Measurements from ENCODE around the gene LTA. TPM values are rescaled to one million over a fixed set of nuclear protein-coding genes. Genes with fewer than 3 reads are reported as not detected.

LTA gene
- total RNA-seq, 1 experiment from 2014 or later = not detected

GRCh38 chr6:31621320-31621939 is 49.3 kb downstream of the LTA start:
- Histone ChIP-seq H3K36me3 (ENCODE audit: control insufficient read depth, insufficient read depth, low read length) (peaks cover 16% of the 10 kb centered on the region), H3K27me3 (replicated peaks; ENCODE audit: control insufficient read depth, insufficient read depth, low read length) (no peaks in the 10 kb centered on the region), H3K9me3 (no peaks in the 10 kb centered on the region), H3K4me1 (peaks cover 9% of the 10 kb centered on the region), H3K4me3 (ENCODE audit: low read depth, low read length) (peak overlapping the region; percentile 77)
- ChIA-PET POLR2A (interaction anchor here (0.5 to 1.8 kb wide), 4 partner anchors 31 to 43 kb away, joined by 3 to 13 read pairs (median 4); partner anchors contain the start of genes APOM, BAG6, C6orf47 and GPANK1), CTCF (interaction anchor here (1.0 kb wide), 1 partner anchor 36 kb away, joined by 3 read pairs; the partner anchor contains the start of gene LST1)
- H3K27me3 Mint-ChIP-seq (ENCODE audit: insufficient read depth, unreplicated experiment) = no peaks in the 10 kb centered on the region
- peaks cover 12% of the 10 kb centered on the region for H3K4me1 Mint-ChIP-seq (ENCODE audit: low read depth, unreplicated experiment)
- TSS peak; percentile 62 for BruUV-seq (replicated peaks)
- H3K27ac Mint-ChIP-seq (ENCODE audit: unreplicated experiment) = peak overlapping the region; percentile 99
- TF ChIP-seq, protein P1, sequence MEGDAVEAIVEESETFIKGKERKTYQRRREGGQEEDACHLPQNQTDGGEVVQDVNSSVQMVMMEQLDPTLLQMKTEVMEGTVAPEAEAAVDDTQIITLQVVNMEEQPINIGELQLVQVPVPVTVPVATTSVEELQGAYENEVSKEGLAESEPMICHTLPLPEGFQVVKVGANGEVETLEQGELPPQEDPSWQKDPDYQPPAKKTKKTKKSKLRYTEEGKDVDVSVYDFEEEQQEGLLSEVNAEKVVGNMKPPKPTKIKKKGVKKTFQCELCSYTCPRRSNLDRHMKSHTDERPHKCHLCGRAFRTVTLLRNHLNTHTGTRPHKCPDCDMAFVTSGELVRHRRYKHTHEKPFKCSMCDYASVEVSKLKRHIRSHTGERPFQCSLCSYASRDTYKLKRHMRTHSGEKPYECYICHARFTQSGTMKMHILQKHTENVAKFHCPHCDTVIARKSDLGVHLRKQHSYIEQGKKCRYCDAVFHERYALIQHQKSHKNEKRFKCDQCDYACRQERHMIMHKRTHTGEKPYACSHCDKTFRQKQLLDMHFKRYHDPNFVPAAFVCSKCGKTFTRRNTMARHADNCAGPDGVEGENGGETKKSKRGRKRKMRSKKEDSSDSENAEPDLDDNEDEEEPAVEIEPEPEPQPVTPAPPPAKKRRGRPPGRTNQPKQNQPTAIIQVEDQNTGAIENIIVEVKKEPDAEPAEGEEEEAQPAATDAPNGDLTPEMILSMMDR (IDR thresholded peaks at IDR 0.05; ENCODE audit: insufficient read depth in 1 of 2, low read depth in 1 of 2, low read length in 1 of 2, severe bottlenecking in 1 of 2, unreplicated experiment in 1 of 2) = no peak
- H3K4me3 Mint-ChIP-seq (ENCODE audit: unreplicated experiment) = peak overlapping the region; percentile 83
- intact Hi-C loops (cut with micrococcal nuclease; ENCODE audit: unreplicated experiment) = loop anchor here (2.0 kb wide), 1 partner anchor 31 kb away; the partner anchor contains the start of gene BAG6
- peaks cover 62% of the 10 kb centered on the region for H3K36me3 Mint-ChIP-seq (ENCODE audit: insufficient read depth, unreplicated experiment)
- no peak for DNase-seq
- no peaks in the 10 kb centered on the region for H3K9me3 Mint-ChIP-seq (ENCODE audit: unreplicated experiment)

DNA sequence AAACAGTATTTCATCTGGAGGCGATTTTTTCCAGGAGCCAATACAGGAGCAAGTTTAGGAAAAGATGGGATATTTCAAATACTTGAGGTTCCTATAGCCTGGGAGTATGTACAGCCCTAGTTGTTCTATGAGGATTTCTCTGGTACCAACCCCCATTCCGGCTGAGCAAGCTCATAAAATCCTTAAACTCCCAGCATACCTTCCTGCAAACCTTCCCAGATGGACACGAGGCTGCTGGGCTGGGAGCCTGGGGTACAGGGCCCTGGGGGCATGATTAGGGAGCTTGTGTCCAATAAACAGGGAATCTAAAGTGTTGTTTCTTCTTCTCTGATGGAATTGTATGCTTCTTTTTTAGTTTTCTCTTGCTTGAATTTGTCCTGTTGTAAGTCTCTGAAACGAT is 49.9 kb downstream of the LTA start:
- Mint-ChIP-seq H3K4me3 (ENCODE audit: unreplicated experiment) (peak overlapping the region; percentile 83), H3K36me3 (ENCODE audit: insufficient read depth, unreplicated experiment) (peaks cover 68% of the 10 kb centered on the region), H3K9me3 (ENCODE audit: unreplicated experiment) (no peaks in the 10 kb centered on the region), H3K4me1 (ENCODE audit: low read depth, unreplicated experiment) (peaks cover 12% of the 10 kb centered on the region), H3K27me3 (ENCODE audit: insufficient read depth, unreplicated experiment) (no peaks in the 10 kb centered on the region), H3K27ac (ENCODE audit: unreplicated experiment) (peak overlapping the region; percentile 99)
- H3K36me3 ChIP-seq (ENCODE audit: control insufficient read depth, insufficient read depth, low read length) = peaks cover 18% of the 10 kb centered on the region
- ChIA-PET POLR2A (interaction anchor here (0.5 to 1.4 kb wide), 4 partner anchors 30 to 43 kb away, joined by 3 to 4 read pairs (median 4); partner anchors contain the start of genes APOM, BAG6, C6orf47 and GPANK1), CTCF (no interaction called here)
- peaks cover 9% of the 10 kb centered on the region for H3K4me1 ChIP-seq
- H3K9me3 ChIP-seq = no peaks in the 10 kb centered on the region
- no TSS peak for BruUV-seq (replicated peaks)
- no peaks in the 10 kb centered on the region for H3K27me3 ChIP-seq (replicated peaks; ENCODE audit: control insufficient read depth, insufficient read depth, low read length)
- intact Hi-C loops (cut with micrococcal nuclease; ENCODE audit: unreplicated experiment) = loop anchor here (2.0 kb wide), 1 partner anchor 31 kb away; the partner anchor contains the start of gene BAG6
- TF ChIP-seq, protein P1 (IDR thresholded peaks at IDR 0.05; ENCODE audit: insufficient read depth in 1 of 2, low read depth in 1 of 2, low read length in 1 of 2, severe bottlenecking in 1 of 2, unreplicated experiment in 1 of 2) = no peak
- no peak for DNase-seq
- H3K4me3 ChIP-seq (ENCODE audit: low read depth, low read length) = peak overlapping the region; percentile 77

DNA sequence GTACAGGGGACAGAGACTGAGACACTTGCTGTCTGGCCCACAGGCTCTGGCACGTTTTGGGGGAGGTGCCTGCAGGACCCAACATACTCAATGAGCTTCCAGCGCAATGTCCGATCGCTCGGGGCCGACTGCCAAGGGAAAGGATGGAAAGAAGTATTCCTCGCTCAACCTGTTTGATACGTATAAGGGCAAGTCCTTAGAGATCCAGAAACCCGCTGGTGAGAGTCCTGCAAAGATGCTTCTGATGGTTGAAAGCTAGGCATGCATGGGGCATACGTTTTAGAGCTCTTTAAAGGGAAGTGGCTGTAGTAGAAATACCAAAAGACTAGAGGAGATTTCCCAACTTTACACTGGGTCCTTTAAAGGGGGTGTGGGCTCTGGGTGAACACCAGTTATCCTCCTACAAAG is 50.6 kb downstream of the LTA start:
- BruUV-seq (replicated peaks) = no TSS peak

More for the DNA sequence above, 50.6 kb downstream of the LTA start:
- TF ChIP-seq, protein P1 (IDR thresholded peaks at IDR 0.05; ENCODE audit: insufficient read depth in 1 of 2, low read depth in 1 of 2, low read length in 1 of 2, severe bottlenecking in 1 of 2, unreplicated experiment in 1 of 2) = no peak
- H3K27me3 Mint-ChIP-seq (ENCODE audit: insufficient read depth, unreplicated experiment) = no peaks in the 10 kb centered on the region
- CTCF ChIA-PET = no interaction called here
- H3K27ac Mint-ChIP-seq (ENCODE audit: unreplicated experiment) = peak overlapping the region; percentile 99
- intact Hi-C loops (cut with micrococcal nuclease; ENCODE audit: unreplicated experiment) = no loop called here
- peaks cover 9% of the 10 kb centered on the region for H3K4me1 ChIP-seq
- H3K4me1 Mint-ChIP-seq (ENCODE audit: low read depth, unreplicated experiment) = peaks cover 12% of the 10 kb centered on the region
- H3K36me3 Mint-ChIP-seq (ENCODE audit: insufficient read depth, unreplicated experiment) = peaks cover 75% of the 10 kb centered on the region
- peaks cover 20% of the 10 kb centered on the region for H3K36me3 ChIP-seq (ENCODE audit: control insufficient read depth, insufficient read depth, low read length)
- no peak overlapping the region for H3K4me3 ChIP-seq (ENCODE audit: low read depth, low read length)
- no peaks in the 10 kb centered on the region for H3K9me3 ChIP-seq
- H3K27me3 ChIP-seq (replicated peaks; ENCODE audit: control insufficient read depth, insufficient read depth, low read length) = no peaks in the 10 kb centered on the region
- H3K4me3 Mint-ChIP-seq (ENCODE audit: unreplicated experiment) = peak overlapping the region; percentile 83
- no peak for DNase-seq
- no peaks in the 10 kb centered on the region for H3K9me3 Mint-ChIP-seq (ENCODE audit: unreplicated experiment)
- POLR2A ChIA-PET = interaction anchor here (1.0 to 1.4 kb wide), 2 partner anchors 29 to 38 kb away, joined by 4 read pairs; partner anchors contain the start of genes BAG6 and C6orf47

Other genes starting within 250 kb of the LTA start
- 40.9 and 41.9 TPM in 2 replicates for gene HLA-B, start 215.1 kb upstream of the LTA start, total RNA-seq (2022)
- 12.6 and 13.1 TPM in 2 replicates for gene MICA, start 168.7 kb upstream of the LTA start, total RNA-seq (2022)
- gene MICB, start 74.1 kb upstream of the LTA start, total RNA-seq (2022) = 6.4 and 7.5 TPM in 2 replicates
- not detected in 2 replicates for gene MCCD1, start 43.3 kb upstream of the LTA start, total RNA-seq (2022)
- 416 and 423 TPM in 2 replicates for gene DDX39B, start 30.3 kb upstream of the LTA start, total RNA-seq (2022)
- 0.26 and 0.43 TPM in 2 replicates for gene ATP6V1G2, start 25.7 kb upstream of the LTA start, total RNA-seq (2022)
- 14.7 and 17.4 TPM in 2 replicates for gene NFKBIL1, start 24.7 kb upstream of the LTA start, total RNA-seq (2022)
- gene TNF, start 3.3 kb downstream of the LTA start, total RNA-seq (2022) = not detected in 2 replicates
- gene LTB, start 10.1 kb downstream of the LTA start, total RNA-seq (2022) = not detected in 2 replicates
- gene LST1, start 14.0 kb downstream of the LTA start, total RNA-seq (2022) = not detected in 2 replicates
- gene NCR3, start 20.7 kb downstream of the LTA start, total RNA-seq (2022) = not detected in 2 replicates
- 2.2 and 2.7 TPM in 2 replicates for gene AIF1, start 42.9 kb downstream of the LTA start, total RNA-seq (2022)
- 213 and 222 TPM in 2 replicates for gene PRRC2A, start 48.4 kb downstream of the LTA start, total RNA-seq (2022)
- gene BAG6, start 80.4 kb downstream of the LTA start, total RNA-seq (2022) = 354 and 376 TPM in 2 replicates
- gene APOM, start 83.6 kb downstream of the LTA start, total RNA-seq (2022) = 14.8 and 15.8 TPM in 2 replicates
- gene C6orf47, start 88.5 kb downstream of the LTA start, total RNA-seq (2022) = 19.4 and 19.7 TPM in 2 replicates
- 20.3 TPM in 2 replicates for gene GPANK1, start 92.7 kb downstream of the LTA start, total RNA-seq (2022)
- 219 and 221 TPM in 2 replicates for gene CSNK2B, start 93.8 kb downstream of the LTA start, total RNA-seq (2022)
- 13.9 and 17.5 TPM in 2 replicates for gene LY6G5B, start 97.7 kb downstream of the LTA start, total RNA-seq (2022)
- gene LY6G5C, start 108.8 kb downstream of the LTA start, total RNA-seq (2022) = 2.0 and 2.9 TPM in 2 replicates
- gene ABHD16A, start 131.0 kb downstream of the LTA start, total RNA-seq (2022) = 62.7 and 63.2 TPM in 2 replicates
- not detected in 2 replicates for gene LY6G6F, start 134.6 kb downstream of the LTA start, total RNA-seq (2022)
- not detected in 2 replicates for gene LY6G6D, start 143.1 kb downstream of the LTA start, total RNA-seq (2022)
- gene LY6G6C, start 149.5 kb downstream of the LTA start, total RNA-seq (2022) = 0.88 and 1.3 TPM in 2 replicates
- gene MPIG6B, start 151.1 kb downstream of the LTA start, total RNA-seq (2022) = not detected in 2 replicates
- gene DDAH2, start 157.0 kb downstream of the LTA start, total RNA-seq (2022) = 82.4 and 91.6 TPM in 2 replicates
- 374 and 420 TPM in 2 replicates for gene CLIC1, start 164.2 kb downstream of the LTA start, total RNA-seq (2022)
- 49.6 and 51.0 TPM in 2 replicates for gene MSH5, start 167.7 kb downstream of the LTA start, total RNA-seq (2022)
- 6.4 and 13.0 TPM in 2 replicates for gene SAPCD1, start 190.4 kb downstream of the LTA start, total RNA-seq (2022)
- gene VWA7, start 205.0 kb downstream of the LTA start, total RNA-seq (2022) = 0.61 and 1.5 TPM in 2 replicates
- 132 and 135 TPM in 2 replicates for gene VARS1, start 223.5 kb downstream of the LTA start, total RNA-seq (2022)
- gene LSM2, start 234.7 kb downstream of the LTA start, total RNA-seq (2022) = 56.3 and 61.2 TPM in 2 replicates
- 0.86 and 1.6 TPM in 2 replicates for gene HSPA1L, start 243.0 kb downstream of the LTA start, total RNA-seq (2022)
- 77.3 and 96.9 TPM in 2 replicates for gene HSPA1A, start 243.3 kb downstream of the LTA start, total RNA-seq (2022)